ENCODE data around the gene DMD. TPM values are rescaled to one million over a fixed set of nuclear protein-coding genes. Genes with fewer than 3 reads are reported as not detected.

The DMD gene
- total RNA-seq, 1 donor, result 32.4 TPM

DNA sequence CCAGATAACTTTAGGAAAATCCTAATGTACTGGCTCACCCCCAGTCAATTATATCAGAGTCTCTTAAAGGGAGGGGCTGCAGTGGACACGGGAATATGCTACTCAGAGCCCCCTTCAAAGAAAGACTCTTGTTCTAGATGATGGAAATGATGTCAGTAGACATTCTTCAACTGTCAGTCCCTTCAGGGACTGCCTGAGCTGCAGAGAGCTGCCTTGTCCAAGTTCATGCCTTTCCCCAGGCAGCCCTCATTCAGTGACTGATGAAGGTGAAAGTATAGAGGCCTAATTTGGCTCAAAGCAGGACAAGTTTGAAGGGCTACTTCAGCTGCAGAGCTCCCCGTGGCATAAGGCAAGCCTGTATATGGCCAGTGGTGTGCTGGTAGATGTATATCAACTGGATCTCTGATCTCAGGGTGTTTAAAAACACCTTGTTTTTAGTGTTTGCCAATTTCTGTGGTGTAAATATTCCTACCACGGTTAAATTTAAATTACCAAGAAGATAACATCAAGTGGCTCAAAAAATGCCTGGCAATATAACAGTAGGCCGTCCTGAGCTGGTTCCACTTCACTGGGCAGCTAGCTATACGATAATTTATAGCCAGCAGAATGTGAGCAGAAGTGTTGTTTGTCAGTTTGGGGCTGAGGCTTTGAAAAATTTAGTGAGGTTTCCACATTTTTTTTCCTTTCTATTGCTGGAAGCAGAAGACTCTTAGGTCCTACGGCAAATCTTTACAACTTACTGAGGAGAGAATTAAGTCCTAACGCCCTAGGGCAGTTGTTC is 1390.7 kb downstream of the DMD start:
- TF ChIP-seq, protein P1, sequence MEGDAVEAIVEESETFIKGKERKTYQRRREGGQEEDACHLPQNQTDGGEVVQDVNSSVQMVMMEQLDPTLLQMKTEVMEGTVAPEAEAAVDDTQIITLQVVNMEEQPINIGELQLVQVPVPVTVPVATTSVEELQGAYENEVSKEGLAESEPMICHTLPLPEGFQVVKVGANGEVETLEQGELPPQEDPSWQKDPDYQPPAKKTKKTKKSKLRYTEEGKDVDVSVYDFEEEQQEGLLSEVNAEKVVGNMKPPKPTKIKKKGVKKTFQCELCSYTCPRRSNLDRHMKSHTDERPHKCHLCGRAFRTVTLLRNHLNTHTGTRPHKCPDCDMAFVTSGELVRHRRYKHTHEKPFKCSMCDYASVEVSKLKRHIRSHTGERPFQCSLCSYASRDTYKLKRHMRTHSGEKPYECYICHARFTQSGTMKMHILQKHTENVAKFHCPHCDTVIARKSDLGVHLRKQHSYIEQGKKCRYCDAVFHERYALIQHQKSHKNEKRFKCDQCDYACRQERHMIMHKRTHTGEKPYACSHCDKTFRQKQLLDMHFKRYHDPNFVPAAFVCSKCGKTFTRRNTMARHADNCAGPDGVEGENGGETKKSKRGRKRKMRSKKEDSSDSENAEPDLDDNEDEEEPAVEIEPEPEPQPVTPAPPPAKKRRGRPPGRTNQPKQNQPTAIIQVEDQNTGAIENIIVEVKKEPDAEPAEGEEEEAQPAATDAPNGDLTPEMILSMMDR (IDR thresholded peaks at IDR 0.05; ENCODE audit: insufficient read depth, low read depth, low read length), result no peak
- DNase-seq (ENCODE audit: low read depth), result no peak
- no peak overlapping the region for H3K4me3 ChIP-seq (ENCODE audit: low read depth, low read length)

GRCh38 chrX:31819455-31819854 is 1391.9 kb downstream of the DMD start:
- TF ChIP-seq, protein P1 (IDR thresholded peaks at IDR 0.05; ENCODE audit: insufficient read depth, low read depth, low read length), result no peak
- H3K4me3 ChIP-seq (ENCODE audit: low read depth, low read length), result no peak overlapping the region
- DNase-seq (ENCODE audit: low read depth), result no peak

- TF ChIP-seq, protein P1 (IDR thresholded peaks at IDR 0.05; ENCODE audit: insufficient read depth, low read depth, low read length), result no peak
- no peak overlapping the region for H3K4me3 ChIP-seq (ENCODE audit: low read depth, low read length)
- DNase-seq (ENCODE audit: low read depth), result no peak
Observed at GRCh38 chrX:31811106-31811505, 1400.2 kb downstream of the DMD start.

DNA sequence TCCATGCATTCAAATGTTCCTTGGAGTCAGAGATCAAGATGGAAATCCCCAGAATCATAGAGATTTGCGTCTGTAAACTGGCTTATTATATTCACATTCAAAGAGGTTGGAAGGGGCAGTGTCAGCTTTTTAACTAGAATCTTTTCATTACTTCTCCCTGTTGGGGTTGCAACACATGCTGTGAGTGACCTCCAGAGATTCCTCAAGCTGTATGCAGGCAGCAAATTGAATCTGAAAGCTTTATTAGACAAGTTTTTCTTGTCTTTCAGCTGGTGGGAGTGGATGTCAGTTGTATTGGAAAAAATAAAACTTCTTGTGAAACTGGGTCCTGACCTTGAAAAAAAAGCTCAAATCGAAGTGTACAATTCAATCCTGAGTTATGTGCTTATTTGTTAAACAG is 1403.0 kb downstream of the DMD start:
- TF ChIP-seq, protein P1 (IDR thresholded peaks at IDR 0.05; ENCODE audit: insufficient read depth, low read depth, low read length), result no peak
- H3K4me3 ChIP-seq (ENCODE audit: low read depth, low read length), result no peak overlapping the region
- DNase-seq (ENCODE audit: low read depth), result no peak

GRCh38 chrX:31807165-31807564 is 1404.2 kb downstream of the DMD start:
- TF ChIP-seq, protein P1 (IDR thresholded peaks at IDR 0.05; ENCODE audit: insufficient read depth, low read depth, low read length), result no peak
- no peak for DNase-seq (ENCODE audit: low read depth)
- H3K4me3 ChIP-seq (ENCODE audit: low read depth, low read length), result no peak overlapping the region

DNA sequence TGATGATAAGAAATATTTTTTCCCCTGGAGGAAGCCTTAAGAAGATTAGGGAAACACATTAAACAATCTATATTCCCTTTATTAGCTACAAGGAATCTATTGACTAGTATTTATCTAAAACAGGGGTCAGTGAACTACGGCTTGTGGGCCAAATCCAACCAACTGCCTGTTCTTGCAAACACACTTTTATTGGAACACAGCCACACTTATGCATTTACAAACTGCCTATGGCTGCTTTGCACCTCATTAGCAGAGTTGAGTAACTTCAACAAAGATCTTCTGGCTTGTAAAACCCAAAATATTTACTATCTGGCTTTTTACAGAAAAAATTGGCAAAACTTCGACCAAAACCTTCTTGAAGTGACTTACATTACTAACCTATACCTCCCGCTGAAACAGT is 1405.6 kb downstream of the DMD start:
- H3K4me3 ChIP-seq (ENCODE audit: low read depth, low read length), result no peak overlapping the region
- TF ChIP-seq, protein P1 (IDR thresholded peaks at IDR 0.05; ENCODE audit: insufficient read depth, low read depth, low read length), result no peak
- no peak for DNase-seq (ENCODE audit: low read depth)

GRCh38 chrX:31800219-31800618 is 1411.1 kb downstream of the DMD start:
- TF ChIP-seq, protein P1 (IDR thresholded peaks at IDR 0.05; ENCODE audit: insufficient read depth, low read depth, low read length), result no peak
- no peak overlapping the region for H3K4me3 ChIP-seq (ENCODE audit: low read depth, low read length)
- DNase-seq (ENCODE audit: low read depth), result no peak
